H9 (cell line): Measurements from ENCODE around the gene DOCK10. TPM values are rescaled to one million over a fixed set of nuclear protein-coding genes. Genes with fewer than 3 reads are reported as not detected.

Experiments used
- DNase-seq: peaks from one replicate; pipeline ENCODE4 v3.0.0-alpha.2; 2017
- H2AFZ ChIP-seq: one replicate; pipeline ENCODE4 v1.6.1; 2013; ENCODE audit warnings: mild to moderate bottlenecking, low read length, control low read depth, moderate library complexity
- H2AK5ac ChIP-seq: 2 replicates; pipeline ENCODE4 v1.6.1; 2013; ENCODE audit warnings: low read length, control low read depth, mixed read lengths; ENCODE audit not compliant: insufficient read length
- H2BK120ac ChIP-seq: one replicate; pipeline ENCODE4 v1.6.1; 2013; ENCODE audit warnings: low read depth, mild to moderate bottlenecking, low read length, control low read depth, inconsistent platforms; ENCODE audit not compliant: poor library complexity, severe bottlenecking
- H2BK12ac ChIP-seq: 2 replicates; pipeline ENCODE4 v1.6.1; 2013; ENCODE audit warnings: low read length, control low read depth, mixed read lengths, low read depth; ENCODE audit not compliant: insufficient read length
- H2BK15ac ChIP-seq: 2 replicates; pipeline ENCODE4 v1.6.1; 2013; ENCODE audit warnings: low read depth, low read length, control low read depth
- H2BK20ac ChIP-seq: one replicate; pipeline ENCODE4 v1.6.1; 2013; ENCODE audit warnings: low read depth, mild to moderate bottlenecking, low read length, control low read depth, inconsistent platforms; ENCODE audit not compliant: poor library complexity, severe bottlenecking
- H2BK5ac ChIP-seq: 2 replicates; pipeline ENCODE4 v1.6.1; 2013; ENCODE audit warnings: low read length, control low read depth, mixed read lengths; ENCODE audit not compliant: insufficient read length
- H3K14ac ChIP-seq: 2 replicates; pipeline ENCODE4 v1.6.1; 2013; ENCODE audit warnings: low read length, control low read depth; ENCODE audit not compliant: insufficient read depth
- H3K18ac ChIP-seq: 2 replicates; pipeline ENCODE4 v1.6.1; 2013; ENCODE audit warnings: low read depth, mild to moderate bottlenecking, mixed read lengths, low read length, control low read depth; ENCODE audit not compliant: insufficient read length
- H3K23ac ChIP-seq: 2 replicates; pipeline ENCODE4 v1.6.1; 2013; ENCODE audit warnings: low read length, control low read depth, mixed read lengths, low read depth; ENCODE audit not compliant: insufficient read length
- H3K23me2 ChIP-seq: 2 replicates; pipeline ENCODE4 v1.6.1; 2013; ENCODE audit warnings: low read depth, mild to moderate bottlenecking, mixed read lengths, low read length, control low read depth; ENCODE audit not compliant: insufficient read length, poor library complexity, severe bottlenecking
- H3K27ac ChIP-seq: 2 replicates; pipeline ENCODE4 v1.5.1; 2013; ENCODE audit warnings: low read length, control low read depth, mixed read lengths, low read depth; ENCODE audit not compliant: insufficient read length
- H3K27me3 ChIP-seq: 2 replicates; pipeline ENCODE4 v1.6.1; 2013; ENCODE audit warnings: low read length, control low read depth, inconsistent platforms; ENCODE audit not compliant: insufficient read depth
- H3K4ac ChIP-seq: 2 replicates; pipeline ENCODE4 v1.6.1; 2013; ENCODE audit warnings: low read depth, mild to moderate bottlenecking, control low read depth, inconsistent platforms, low read length, moderate library complexity
- H3K4me1 ChIP-seq: 2 replicates; pipeline ENCODE4 v1.6.1; 2013; ENCODE audit warnings: low read length, control low read depth, inconsistent platforms; ENCODE audit not compliant: insufficient read depth
- H3K4me2 ChIP-seq: 2 replicates; pipeline ENCODE4 v1.6.1; 2013; ENCODE audit warnings: low read length, control low read depth, mixed read lengths; ENCODE audit not compliant: insufficient read length, insufficient read depth
- H3K56ac ChIP-seq: 2 replicates; pipeline ENCODE4 v1.6.1; 2013; ENCODE audit warnings: low read depth, mild to moderate bottlenecking, mixed read lengths, low read length, control low read depth; ENCODE audit not compliant: insufficient read length
- H3K79me1 ChIP-seq: 2 replicates; pipeline ENCODE4 v1.6.1; 2013; ENCODE audit warnings: low read depth, mild to moderate bottlenecking, moderate library complexity, low read length, control low read depth, inconsistent platforms; ENCODE audit not compliant: insufficient read depth, poor library complexity, severe bottlenecking
- H3K79me2 ChIP-seq: 2 replicates; pipeline ENCODE4 v1.6.1; 2013; ENCODE audit warnings: low read length, control low read depth, inconsistent platforms; ENCODE audit not compliant: insufficient read depth
- H3K9ac ChIP-seq: 2 replicates; pipeline ENCODE4 v1.6.1; 2013; ENCODE audit warnings: low read length, control low read depth, mixed read lengths; ENCODE audit not compliant: insufficient read length; ENCODE audit errors: extremely low read depth
- H3K9me3 ChIP-seq: one replicate; pipeline ENCODE4 v1.6.1; 2013; ENCODE audit warnings: low read depth, low read length, inconsistent platforms; ENCODE audit not compliant: control insufficient read depth
- H3T11ph ChIP-seq: one replicate; pipeline ENCODE4 v1.6.1; 2013; ENCODE audit warnings: mild to moderate bottlenecking, low read length, control low read depth, inconsistent platforms
- H4K20me1 ChIP-seq: one replicate; pipeline ENCODE4 v1.6.1; 2013; ENCODE audit not compliant: control insufficient read depth, insufficient read length, insufficient read depth
- H4K5ac ChIP-seq: 2 replicates; pipeline ENCODE4 v1.6.1; 2013; ENCODE audit warnings: low read depth, mild to moderate bottlenecking, mixed read lengths, low read length, control low read depth; ENCODE audit not compliant: insufficient read length
- H4K8ac ChIP-seq: replicated peaks from 2 replicates; pipeline ENCODE4 v1.6.1; 2013; ENCODE audit warnings: low read length, control low read depth, mixed read lengths, low read depth; ENCODE audit not compliant: insufficient read length
- H4K91ac ChIP-seq: 2 replicates; pipeline ENCODE4 v1.6.1; 2013; ENCODE audit warnings: low read depth, mild to moderate bottlenecking, moderate library complexity, mixed read lengths, low read length, control low read depth; ENCODE audit not compliant: insufficient read length
- H3K27ac Mint-ChIP-seq, 3 experiments: 2 replicates in 2 of 3; 3 replicates in 1 of 3; pipeline ENCODE4 v1.8.0; 2020 to 2021; ENCODE audit warnings: mixed read lengths in 3 of 3, mild to moderate bottlenecking in 1 of 3, moderate library complexity in 1 of 3
- H3K27me3 Mint-ChIP-seq: 2 replicates; pipeline ENCODE4 v1.8.0; 2021; ENCODE audit warnings: low read depth, mild to moderate bottlenecking, moderate library complexity, mixed read lengths
- H3K36me3 Mint-ChIP-seq, 3 experiments: 2 replicates in 2 of 3; 3 replicates in 1 of 3; pipeline ENCODE4 v1.8.0; 2020 to 2021; ENCODE audit warnings: low read depth in 3 of 3, mixed read lengths in 3 of 3; ENCODE audit not compliant: insufficient read depth in 1 of 3
- H3K4me1 Mint-ChIP-seq, 2 experiments: 2 replicates each; pipeline ENCODE4 v1.8.0; 2020; ENCODE audit warnings: mixed read lengths in 2 of 2
- H3K4me3 Mint-ChIP-seq, 2 experiments: 2 replicates in 1 of 2; 3 replicates in 1 of 2; pipeline ENCODE4 v1.8.0; 2020 to 2021; ENCODE audit warnings: mild to moderate bottlenecking in 2 of 2, mixed read lengths in 2 of 2, moderate library complexity in 1 of 2
- H3K9me3 Mint-ChIP-seq, 2 experiments: 2 replicates in 1 of 2; 3 replicates in 1 of 2; pipeline ENCODE4 v1.8.0; 2020; ENCODE audit warnings: mild to moderate bottlenecking in 2 of 2, mixed read lengths in 2 of 2, moderate library complexity in 1 of 2
- WGBS: extraction: QIAGEN DNeasy Blood & Tissue Kit; methylation state at CpG from one replicate; pipeline ENCODE4 v1.1.7; 2013; ENCODE audit warnings: missing lambda C conversion rate, low lambda C conversion rate, mixed read lengths; ENCODE audit not compliant: insufficient read length; ENCODE audit errors: extremely low coverage; 5-methylcytosine and 5-hydroxymethylcytosine counted together
- total RNA-seq: library from RNA; stranded (reverse); gene quantifications from 2 replicates; pipeline ENCODE4 v1.2.1, GENCODE V29; 2021
- TF ChIP-seq, protein P1 (sequence below): fragments of 200-600 bp; sonication (generic); conservative IDR thresholded peaks from 3 replicates; pipeline ENCODE4 v1.8.0; 2021; ENCODE audit warnings: antibody characterized with exemption, mild to moderate bottlenecking

Gene DOCK10
- total RNA-seq, 1 experiment from 2014 or later, result 0.79 TPM

DNA sequence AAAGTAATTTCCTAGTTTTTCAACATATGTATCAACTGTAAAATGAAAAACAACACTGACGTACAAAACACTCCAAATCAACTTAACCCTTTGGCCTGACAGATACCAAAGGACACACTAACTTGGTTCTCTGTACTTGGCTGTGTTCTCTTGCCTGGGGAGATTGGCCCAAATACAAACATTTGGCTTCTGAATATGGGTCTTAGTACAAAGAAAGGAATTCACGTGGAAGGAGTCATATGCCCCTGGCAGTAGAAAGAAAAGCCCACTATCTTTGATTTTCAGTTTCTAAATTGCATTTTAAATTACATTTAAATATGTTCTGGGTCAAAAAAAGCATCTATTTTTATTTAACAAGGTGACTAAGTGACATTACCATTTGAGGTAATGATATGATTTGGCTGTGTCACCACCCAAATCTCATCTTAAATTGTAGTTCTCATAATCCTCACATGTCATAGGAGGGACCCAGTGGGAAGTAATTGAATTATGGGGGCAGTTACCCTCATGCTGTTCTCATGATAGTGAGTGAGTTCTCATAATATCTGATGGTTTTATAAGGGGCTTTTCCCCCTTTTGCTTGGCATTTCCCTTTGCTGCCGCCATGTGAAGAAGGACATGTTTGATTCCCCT, 172.6 kb downstream of the DOCK10 start:
- H4K20me1 ChIP-seq, result no peaks in the 10 kb centered on the region
- H3K27me3 Mint-ChIP-seq, result no peaks in the 10 kb centered on the region
- H3K36me3 Mint-ChIP-seq, result no peaks in the 10 kb centered on the region
- H3K79me1 ChIP-seq, result no peaks in the 10 kb centered on the region
- H3K9me3 ChIP-seq, result no peaks in the 10 kb centered on the region
- no peak overlapping the region for H3K14ac ChIP-seq
- no peak overlapping the region for H3K23ac ChIP-seq
- no CpG with 5 or more reads among the region's 3 CpGs for WGBS
- no peak overlapping the region for H3K27ac ChIP-seq
- no peaks in the 10 kb centered on the region for H3K4me1 ChIP-seq
- no peak overlapping the region for H2BK12ac ChIP-seq
- no peak overlapping the region for H3K4ac ChIP-seq
- no peak overlapping the region for H2BK5ac ChIP-seq
- no peak overlapping the region for H3K9ac ChIP-seq
- H3K18ac ChIP-seq, result no peak overlapping the region
- H3T11ph ChIP-seq, result no peak overlapping the region
- H3K56ac ChIP-seq, result no peak overlapping the region
- no peak overlapping the region for H4K5ac ChIP-seq
- no peak overlapping the region for H2AK5ac ChIP-seq
- H3K9me3 Mint-ChIP-seq, result no peaks in the 10 kb centered on the region
- H3K4me1 Mint-ChIP-seq, result no peaks in the 10 kb centered on the region
- H3K4me2 ChIP-seq, result no peak overlapping the region
- H2BK15ac ChIP-seq, result no peak overlapping the region
- H3K79me2 ChIP-seq, result no peaks in the 10 kb centered on the region
- H2BK20ac ChIP-seq, result no peak overlapping the region
- no peak overlapping the region for H2BK120ac ChIP-seq
- no peaks in the 10 kb centered on the region for H3K27me3 ChIP-seq
- H4K91ac ChIP-seq, result no peak overlapping the region
- TF ChIP-seq, protein P1, sequence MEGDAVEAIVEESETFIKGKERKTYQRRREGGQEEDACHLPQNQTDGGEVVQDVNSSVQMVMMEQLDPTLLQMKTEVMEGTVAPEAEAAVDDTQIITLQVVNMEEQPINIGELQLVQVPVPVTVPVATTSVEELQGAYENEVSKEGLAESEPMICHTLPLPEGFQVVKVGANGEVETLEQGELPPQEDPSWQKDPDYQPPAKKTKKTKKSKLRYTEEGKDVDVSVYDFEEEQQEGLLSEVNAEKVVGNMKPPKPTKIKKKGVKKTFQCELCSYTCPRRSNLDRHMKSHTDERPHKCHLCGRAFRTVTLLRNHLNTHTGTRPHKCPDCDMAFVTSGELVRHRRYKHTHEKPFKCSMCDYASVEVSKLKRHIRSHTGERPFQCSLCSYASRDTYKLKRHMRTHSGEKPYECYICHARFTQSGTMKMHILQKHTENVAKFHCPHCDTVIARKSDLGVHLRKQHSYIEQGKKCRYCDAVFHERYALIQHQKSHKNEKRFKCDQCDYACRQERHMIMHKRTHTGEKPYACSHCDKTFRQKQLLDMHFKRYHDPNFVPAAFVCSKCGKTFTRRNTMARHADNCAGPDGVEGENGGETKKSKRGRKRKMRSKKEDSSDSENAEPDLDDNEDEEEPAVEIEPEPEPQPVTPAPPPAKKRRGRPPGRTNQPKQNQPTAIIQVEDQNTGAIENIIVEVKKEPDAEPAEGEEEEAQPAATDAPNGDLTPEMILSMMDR, result no peak
- no peak for DNase-seq
- H3K23me2 ChIP-seq, result no peaks in the 10 kb centered on the region
- no peak overlapping the region for H2AFZ ChIP-seq
- H4K8ac ChIP-seq, result no peak overlapping the region
- H3K4me3 Mint-ChIP-seq, result no peak overlapping the region
- no peak overlapping the region; a peak in 1 of 7 replicates for H3K27ac Mint-ChIP-seq
